ENCODE results near the gene CCDC126.

Gene CCDC126

DNA sequence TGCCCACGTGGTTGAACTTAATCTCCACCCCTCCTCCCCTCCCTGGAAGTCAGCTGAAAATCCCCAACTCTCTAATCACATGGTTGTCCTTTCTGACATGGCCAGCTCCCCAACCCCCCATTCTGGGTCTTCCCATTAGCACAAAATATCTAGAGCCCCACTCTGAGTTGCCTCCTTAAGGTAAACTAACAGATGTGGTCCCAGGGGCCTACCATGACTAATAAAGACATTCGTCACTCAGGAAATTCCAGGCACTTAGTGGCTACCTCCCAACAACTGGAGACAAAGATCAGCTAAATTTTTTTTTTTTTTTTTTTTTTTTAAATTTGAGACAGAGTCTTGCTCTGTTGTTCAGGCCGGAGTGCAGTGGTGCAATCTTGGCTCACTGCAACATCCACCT lies 21.1 kb downstream of the CCDC126 start:
- Histone ChIP-seq H3F3A (ENCODE audit: insufficient read depth, low read length) (no peaks in the 10 kb centered on the region), H3K9me3 (ENCODE audit: low read length) (peaks cover 7% of the 10 kb centered on the region; the same call in 1 of the 2 replicates), H3K79me2 (ENCODE audit: insufficient read depth, low read length) (no peaks in the 10 kb centered on the region), H3K9ac (ENCODE audit: low read length) (no peak overlapping the region), H3K4me3 (ENCODE audit: low read depth, low read length, poor library complexity, severe bottlenecking) (no peak overlapping the region), H3K36me3 (ENCODE audit: insufficient read depth, low read length) (peaks cover 10% of the 10 kb centered on the region), H4K20me1 (ENCODE audit: insufficient read depth, low read length) (no peaks in the 10 kb centered on the region), H3K27me3 (ENCODE audit: insufficient read depth, low read length) (no peaks in the 10 kb centered on the region), H3K27ac (ENCODE audit: low read depth, low read length, poor library complexity, severe bottlenecking) (no peak overlapping the region), H3K4me2 (ENCODE audit: low read length) (no peak overlapping the region), H2AFZ (ENCODE audit: low read length) (no peak overlapping the region), H3K4me1 (ENCODE audit: insufficient read depth, low read length, severe bottlenecking) (no peaks in the 10 kb centered on the region), H3K9me2 (ENCODE audit: low read depth, low read length) (no peaks in the 10 kb centered on the region)
- TF ChIP-seq, protein P1, sequence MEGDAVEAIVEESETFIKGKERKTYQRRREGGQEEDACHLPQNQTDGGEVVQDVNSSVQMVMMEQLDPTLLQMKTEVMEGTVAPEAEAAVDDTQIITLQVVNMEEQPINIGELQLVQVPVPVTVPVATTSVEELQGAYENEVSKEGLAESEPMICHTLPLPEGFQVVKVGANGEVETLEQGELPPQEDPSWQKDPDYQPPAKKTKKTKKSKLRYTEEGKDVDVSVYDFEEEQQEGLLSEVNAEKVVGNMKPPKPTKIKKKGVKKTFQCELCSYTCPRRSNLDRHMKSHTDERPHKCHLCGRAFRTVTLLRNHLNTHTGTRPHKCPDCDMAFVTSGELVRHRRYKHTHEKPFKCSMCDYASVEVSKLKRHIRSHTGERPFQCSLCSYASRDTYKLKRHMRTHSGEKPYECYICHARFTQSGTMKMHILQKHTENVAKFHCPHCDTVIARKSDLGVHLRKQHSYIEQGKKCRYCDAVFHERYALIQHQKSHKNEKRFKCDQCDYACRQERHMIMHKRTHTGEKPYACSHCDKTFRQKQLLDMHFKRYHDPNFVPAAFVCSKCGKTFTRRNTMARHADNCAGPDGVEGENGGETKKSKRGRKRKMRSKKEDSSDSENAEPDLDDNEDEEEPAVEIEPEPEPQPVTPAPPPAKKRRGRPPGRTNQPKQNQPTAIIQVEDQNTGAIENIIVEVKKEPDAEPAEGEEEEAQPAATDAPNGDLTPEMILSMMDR (IDR thresholded peaks at IDR 0.05; ENCODE audit: low read length) = no peak
- TF ChIP-seq EZH2 (IDR thresholded peaks at IDR 0.05; ENCODE audit: borderline replicate concordance, low read length) = no peak

GRCh38 chr7:23619141-23619540 lies 22.0 kb downstream of the CCDC126 start:
- Histone ChIP-seq H3K4me3 (ENCODE audit: low read depth, low read length, poor library complexity, severe bottlenecking) (no peak overlapping the region), H3K27ac (ENCODE audit: low read depth, low read length, poor library complexity, severe bottlenecking) (no peak overlapping the region), H3K9me3 (ENCODE audit: low read length) (peaks cover 7% of the 10 kb centered on the region; the same call in 1 of the 2 replicates), H3K36me3 (ENCODE audit: insufficient read depth, low read length) (peaks cover 8% of the 10 kb centered on the region), H3F3A (ENCODE audit: insufficient read depth, low read length) (no peaks in the 10 kb centered on the region), H4K20me1 (ENCODE audit: insufficient read depth, low read length) (no peaks in the 10 kb centered on the region), H3K27me3 (ENCODE audit: insufficient read depth, low read length) (no peaks in the 10 kb centered on the region), H3K9me2 (ENCODE audit: low read depth, low read length) (no peaks in the 10 kb centered on the region), H3K79me2 (ENCODE audit: insufficient read depth, low read length) (no peaks in the 10 kb centered on the region), H3K4me2 (ENCODE audit: low read length) (no peak overlapping the region), H3K4me1 (ENCODE audit: insufficient read depth, low read length, severe bottlenecking) (no peaks in the 10 kb centered on the region), H2AFZ (ENCODE audit: low read length) (no peak overlapping the region), H3K9ac (ENCODE audit: low read length) (no peak overlapping the region)
- TF ChIP-seq, protein P1 (IDR thresholded peaks at IDR 0.05; ENCODE audit: low read length) = no peak
- TF ChIP-seq EZH2 (IDR thresholded peaks at IDR 0.05; ENCODE audit: borderline replicate concordance, low read length) = no peak

DNA sequence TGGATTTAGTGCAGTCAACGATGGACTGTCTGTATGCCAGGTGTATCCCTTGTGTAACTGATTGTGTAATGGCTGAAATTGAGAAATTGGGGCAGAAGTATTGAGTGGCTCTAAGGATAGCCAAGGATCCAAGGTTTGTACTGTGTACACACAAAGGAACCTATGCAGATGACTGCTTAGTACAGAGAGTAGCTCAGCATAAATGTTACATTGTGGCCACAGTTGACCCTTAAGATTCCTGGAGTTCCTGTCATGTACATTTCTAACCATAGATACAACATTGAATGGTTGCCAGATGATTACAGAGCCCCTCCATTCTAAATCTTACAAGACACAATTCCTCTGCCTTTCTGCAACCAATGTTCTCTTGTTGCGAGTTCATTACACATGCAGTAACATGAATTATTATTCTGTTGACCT lies 25.3 kb downstream of the CCDC126 start:
- Histone ChIP-seq H3K27me3 (ENCODE audit: insufficient read depth, low read length) (no peaks in the 10 kb centered on the region), H3K9me3 (ENCODE audit: low read length) (peaks cover 3% of the 10 kb centered on the region; the same call in 1 of the 2 replicates), H3K27ac (ENCODE audit: low read depth, low read length, poor library complexity, severe bottlenecking) (no peak overlapping the region), H3K36me3 (ENCODE audit: insufficient read depth, low read length) (peaks cover 8% of the 10 kb centered on the region), H3K9ac (ENCODE audit: low read length) (no peak overlapping the region), H3F3A (ENCODE audit: insufficient read depth, low read length) (no peaks in the 10 kb centered on the region), H3K4me2 (ENCODE audit: low read length) (no peak overlapping the region), H3K9me2 (ENCODE audit: low read depth, low read length) (no peaks in the 10 kb centered on the region), H3K4me1 (ENCODE audit: insufficient read depth, low read length, severe bottlenecking) (no peaks in the 10 kb centered on the region), H3K4me3 (ENCODE audit: low read depth, low read length, poor library complexity, severe bottlenecking) (no peak overlapping the region), H3K79me2 (ENCODE audit: insufficient read depth, low read length) (no peaks in the 10 kb centered on the region), H2AFZ (ENCODE audit: low read length) (no peak overlapping the region), H4K20me1 (ENCODE audit: insufficient read depth, low read length) (no peaks in the 10 kb centered on the region)
- TF ChIP-seq EZH2 (IDR thresholded peaks at IDR 0.05; ENCODE audit: borderline replicate concordance, low read length) = no peak
- TF ChIP-seq, protein P1 (IDR thresholded peaks at IDR 0.05; ENCODE audit: low read length) = no peak
